GM12875 (cell line): Measurements from ENCODE around the gene MAGI2.

Source experiments
- H3K4me3 ChIP-seq: one replicate; pipeline ENCODE4 v1.5.1; 2011; ENCODE audit warnings: low read depth, low read length, control low read depth
- TF ChIP-seq, protein P1 (sequence below): IDR thresholded peaks from 2 replicates; pipeline ENCODE4 v1.5.1; 2011; ENCODE audit warnings: low read depth, mild to moderate bottlenecking, control low read depth, inconsistent platforms, low read length, moderate library complexity, borderline replicate concordance; ENCODE audit not compliant: insufficient read depth

Gene MAGI2

DNA sequence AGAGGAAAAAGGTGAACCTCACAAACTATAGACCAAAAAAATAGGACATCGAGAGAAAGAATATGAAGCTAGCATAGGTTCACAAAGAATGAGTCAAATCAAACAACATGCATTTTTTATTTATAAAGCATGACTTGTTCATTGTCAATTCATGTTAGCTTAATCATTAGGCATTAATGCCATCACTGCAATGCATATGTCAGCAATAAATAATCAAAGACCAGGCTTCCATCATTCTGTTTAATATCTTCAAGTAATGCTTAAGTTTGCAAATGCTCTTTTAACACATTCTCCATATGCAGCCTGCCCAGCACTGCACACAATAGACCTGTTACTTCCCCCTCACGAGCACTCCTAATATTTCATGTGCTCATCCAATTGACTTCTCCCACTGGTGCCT, 8.9 kb upstream of the MAGI2 start:
- TF ChIP-seq, protein P1, sequence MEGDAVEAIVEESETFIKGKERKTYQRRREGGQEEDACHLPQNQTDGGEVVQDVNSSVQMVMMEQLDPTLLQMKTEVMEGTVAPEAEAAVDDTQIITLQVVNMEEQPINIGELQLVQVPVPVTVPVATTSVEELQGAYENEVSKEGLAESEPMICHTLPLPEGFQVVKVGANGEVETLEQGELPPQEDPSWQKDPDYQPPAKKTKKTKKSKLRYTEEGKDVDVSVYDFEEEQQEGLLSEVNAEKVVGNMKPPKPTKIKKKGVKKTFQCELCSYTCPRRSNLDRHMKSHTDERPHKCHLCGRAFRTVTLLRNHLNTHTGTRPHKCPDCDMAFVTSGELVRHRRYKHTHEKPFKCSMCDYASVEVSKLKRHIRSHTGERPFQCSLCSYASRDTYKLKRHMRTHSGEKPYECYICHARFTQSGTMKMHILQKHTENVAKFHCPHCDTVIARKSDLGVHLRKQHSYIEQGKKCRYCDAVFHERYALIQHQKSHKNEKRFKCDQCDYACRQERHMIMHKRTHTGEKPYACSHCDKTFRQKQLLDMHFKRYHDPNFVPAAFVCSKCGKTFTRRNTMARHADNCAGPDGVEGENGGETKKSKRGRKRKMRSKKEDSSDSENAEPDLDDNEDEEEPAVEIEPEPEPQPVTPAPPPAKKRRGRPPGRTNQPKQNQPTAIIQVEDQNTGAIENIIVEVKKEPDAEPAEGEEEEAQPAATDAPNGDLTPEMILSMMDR = no peak
- no peak overlapping the region for H3K4me3 ChIP-seq

DNA sequence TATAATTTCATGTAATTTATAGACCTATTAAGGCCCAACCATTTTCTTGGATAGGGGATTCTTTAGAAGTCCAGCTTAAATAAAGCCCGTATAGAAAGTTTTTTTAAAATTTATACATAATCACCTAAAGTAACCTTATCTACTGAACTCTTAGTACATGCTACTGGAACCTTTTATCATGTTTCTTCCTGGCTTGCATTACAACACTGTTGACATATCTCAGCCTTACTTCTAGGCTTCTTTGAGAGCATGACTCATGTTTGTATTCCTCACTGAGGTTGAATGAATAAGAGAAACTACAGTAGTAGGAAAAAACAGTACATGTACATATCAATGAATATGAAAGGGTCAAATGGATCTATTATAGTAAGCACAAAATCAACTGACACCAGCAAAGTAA, 8.2 kb upstream of the MAGI2 start:
- no peak overlapping the region for H3K4me3 ChIP-seq
- TF ChIP-seq, protein P1 = no peak

DNA sequence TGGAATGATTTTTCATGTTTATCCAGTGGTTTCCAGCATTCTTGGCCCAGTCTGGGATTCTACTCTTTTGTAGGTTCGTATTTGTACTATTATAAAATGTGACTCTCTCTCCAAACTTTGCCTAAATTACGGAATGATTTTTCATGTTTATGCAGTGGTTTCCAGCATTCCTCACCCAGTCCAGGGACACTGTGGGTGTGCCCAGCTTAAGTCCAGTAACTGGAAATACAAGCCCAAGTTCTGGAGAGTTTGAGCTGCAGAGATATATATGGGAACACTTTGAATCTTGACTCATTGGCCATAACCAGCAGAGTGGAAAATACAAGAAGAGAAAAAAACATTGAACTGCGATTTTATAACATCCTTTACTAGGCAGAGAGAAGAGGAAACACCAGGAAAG, 5.9 kb upstream of the MAGI2 start:
- H3K4me3 ChIP-seq = no peak overlapping the region
- TF ChIP-seq, protein P1 = no peak

DNA sequence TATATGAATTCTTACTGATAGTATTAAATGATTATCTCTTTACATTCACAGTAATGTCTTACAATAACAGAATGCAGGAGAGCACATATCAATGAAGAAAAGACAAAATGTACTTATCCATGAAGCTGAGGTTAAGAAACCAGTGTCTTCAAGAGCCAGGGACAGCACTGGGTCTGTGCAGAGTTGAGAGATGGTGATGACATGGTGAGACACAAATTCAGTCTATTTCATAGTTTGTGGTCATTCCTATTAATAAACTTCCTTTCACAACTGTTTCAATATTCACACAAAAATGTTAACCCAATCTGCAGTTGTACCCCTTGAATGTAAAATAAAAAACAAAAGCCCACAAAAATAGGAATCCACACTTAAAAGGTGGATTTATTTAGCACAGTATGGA, 5.3 kb upstream of the MAGI2 start:
- TF ChIP-seq, protein P1 = no peak
- no peak overlapping the region for H3K4me3 ChIP-seq

DNA sequence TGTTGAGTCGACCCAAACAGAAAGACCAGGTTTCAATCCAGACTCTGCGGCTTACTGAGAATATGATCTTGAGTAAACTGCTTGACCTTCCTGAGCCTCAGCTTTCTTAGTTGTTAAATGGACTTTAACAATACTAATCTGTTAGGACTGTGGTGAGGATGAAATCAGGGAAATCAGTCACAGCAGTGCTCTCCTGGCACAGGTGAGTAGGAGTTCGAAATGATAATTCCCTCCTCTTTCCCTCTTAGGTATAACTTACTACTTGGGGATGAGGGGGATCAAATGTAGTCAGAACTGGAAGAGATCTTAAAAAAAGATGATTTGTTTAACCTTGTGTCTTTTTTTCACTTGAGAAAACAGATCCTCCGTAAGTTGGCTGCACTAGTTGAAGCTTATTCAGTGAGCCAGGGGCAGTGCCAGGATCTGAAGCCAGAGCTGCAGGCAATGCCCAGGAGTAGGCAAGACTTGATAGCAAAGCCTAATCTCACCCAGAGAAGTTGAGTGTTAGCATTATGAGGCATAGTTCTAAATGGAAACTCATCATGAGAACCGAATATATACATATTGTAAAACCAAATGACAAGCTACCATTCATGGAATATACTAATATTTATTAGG, 1.8 kb upstream of the MAGI2 start:
- H3K4me3 ChIP-seq = no peak overlapping the region

DNA sequence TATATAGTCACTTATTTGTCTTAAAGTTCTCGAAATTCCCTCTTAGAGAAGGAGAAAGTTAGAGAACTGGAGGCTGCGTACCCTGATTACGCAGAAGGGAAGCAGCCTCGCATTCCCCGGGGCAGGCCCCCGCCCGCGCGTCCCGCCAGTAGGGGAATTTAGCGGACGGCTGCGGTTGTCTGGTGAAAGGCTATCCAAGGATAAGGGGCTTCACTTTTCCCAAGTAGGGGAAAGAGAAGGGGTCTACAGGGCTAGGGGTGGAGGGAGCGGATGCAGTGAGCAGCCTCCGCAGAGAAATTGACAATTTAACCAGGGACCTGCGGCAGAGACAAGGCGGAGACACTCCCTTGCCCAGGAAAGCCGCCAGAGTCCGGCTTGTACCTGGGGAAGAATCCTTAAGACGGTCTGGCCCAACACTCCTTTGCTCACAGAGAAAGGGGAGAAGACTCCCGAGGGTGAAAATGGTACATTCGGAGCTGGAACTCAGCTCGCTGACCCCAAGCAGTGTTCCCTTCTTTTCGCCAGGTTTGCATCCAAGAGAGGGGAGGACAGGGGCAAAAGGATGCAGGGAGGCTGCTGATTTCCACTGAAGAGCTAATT, 994 bp upstream of the MAGI2 start:
- no peak overlapping the region for H3K4me3 ChIP-seq
- TF ChIP-seq, protein P1 = no peak

More for the DNA sequence above, 1.8 kb upstream of the MAGI2 start:
- TF ChIP-seq, protein P1 = no peak

DNA sequence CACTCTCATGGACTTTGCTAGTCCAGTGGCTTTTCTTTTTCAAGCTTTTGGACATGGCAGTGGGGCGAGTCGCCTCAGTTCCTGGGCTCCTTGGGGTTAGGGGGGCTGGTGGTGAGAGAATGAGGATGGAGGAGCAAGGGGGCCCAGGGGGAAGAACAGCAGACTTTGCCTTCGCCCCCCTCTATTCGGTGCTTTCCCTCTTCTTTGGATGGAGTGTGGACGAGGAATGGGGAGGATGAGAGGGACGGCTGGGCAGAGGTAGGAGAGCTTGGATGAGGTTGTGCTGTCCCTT, 255 bp downstream of the MAGI2 start:
- TF ChIP-seq, protein P1 = no peak
- H3K4me3 ChIP-seq = no peak overlapping the region
